Stimulated activated CD8-positive, alpha-beta memory T cell treated with anti-CD3 and anti-CD28 coated beads, Interleukin-7, amount 100 ng/mL, for 48 hours (primary cell): Measurements from ENCODE around the gene SORCS3.

ENCODE experiments used
- DNase-seq, 2 donors: peaks; one replicate each; pipeline ENCODE4 v3.0.0-alpha.2; 2020; ENCODE audit warnings: low read depth in 1 of 2; ENCODE audit errors: extremely low read depth in 1 of 2

SORCS3 gene

GRCh38 chr10:105073999-105074398 lies 432.9 kb downstream of the SORCS3 start:
- no peak for DNase-seq

- DNase-seq, result no peak
Observed at GRCh38 chr10:105075031-105075430, 433.9 kb downstream of the SORCS3 start.

- DNase-seq, result no peak
Observed at GRCh38 chr10:105085980-105086379, 444.9 kb downstream of the SORCS3 start.

- DNase-seq, result no peak
Observed at GRCh38 chr10:105094048-105094447, 453.0 kb downstream of the SORCS3 start.

GRCh38 chr10:105096316-105096715 lies 455.2 kb downstream of the SORCS3 start:
- no peak for DNase-seq

- DNase-seq, result no peak
Observed at GRCh38 chr10:105102977-105103376, 461.9 kb downstream of the SORCS3 start.

- DNase-seq, result no peak
Observed at GRCh38 chr10:105104297-105104696, 463.2 kb downstream of the SORCS3 start.

- no peak for DNase-seq
Observed at GRCh38 chr10:105109164-105109563, 468.1 kb downstream of the SORCS3 start.

- DNase-seq, result no peak
Observed at GRCh38 chr10:105112862-105113261, 471.8 kb downstream of the SORCS3 start.

GRCh38 chr10:105113666-105114065 lies 472.6 kb downstream of the SORCS3 start:
- no peak for DNase-seq

- no peak for DNase-seq
Observed at GRCh38 chr10:105121743-105122142, 480.7 kb downstream of the SORCS3 start.

GRCh38 chr10:105128111-105128510 lies 487.0 kb downstream of the SORCS3 start:
- DNase-seq, result no peak

GRCh38 chr10:105138358-105138757 lies 497.3 kb downstream of the SORCS3 start:
- no peak for DNase-seq

GRCh38 chr10:105139363-105139896 lies 498.3 kb downstream of the SORCS3 start:
- DNase-seq, result no peak

- no peak for DNase-seq
Observed at GRCh38 chr10:105140600-105140999, 499.5 kb downstream of the SORCS3 start.

GRCh38 chr10:105145711-105146110 lies 504.6 kb downstream of the SORCS3 start:
- no peak for DNase-seq

GRCh38 chr10:105146436-105146835 lies 505.3 kb downstream of the SORCS3 start:
- no peak for DNase-seq

GRCh38 chr10:105148456-105148855 lies 507.4 kb downstream of the SORCS3 start:
- no peak for DNase-seq

- no peak for DNase-seq
Observed at GRCh38 chr10:105148921-105149320, 507.8 kb downstream of the SORCS3 start.

- no peak for DNase-seq
Observed at GRCh38 chr10:105149371-105149891, 508.3 kb downstream of the SORCS3 start.

GRCh38 chr10:105150259-105150880 lies 509.3 kb downstream of the SORCS3 start:
- DNase-seq, result no peak

- no peak for DNase-seq
Observed at GRCh38 chr10:105154736-105155135, 513.6 kb downstream of the SORCS3 start.

- DNase-seq, result no peak
Observed at GRCh38 chr10:105159268-105159667, 518.2 kb downstream of the SORCS3 start.
